ENCODE measurements around the gene KLK15.

Gene KLK15

DNA sequence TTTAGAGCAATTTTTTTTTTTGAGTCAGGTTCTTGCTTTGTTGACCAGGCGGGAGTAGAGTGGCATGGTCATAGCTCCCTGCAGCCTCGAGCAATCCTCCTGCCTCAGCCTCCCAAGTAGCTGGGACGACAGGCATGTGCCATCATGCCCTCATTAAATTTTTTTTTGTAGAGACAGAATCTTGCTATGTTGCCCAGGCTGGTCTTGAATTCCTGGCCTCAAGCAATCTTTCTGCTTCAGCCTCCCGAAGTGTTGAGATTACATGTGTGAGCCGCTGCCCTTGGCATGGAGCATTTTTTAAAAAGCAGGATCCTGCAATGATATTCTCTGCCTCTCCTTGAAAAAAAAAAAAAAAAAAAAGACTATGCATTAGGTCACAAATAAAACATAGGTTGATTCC, 57.2 kb downstream of the KLK15 start:
- DNase-seq (ENCODE audit: low read depth in 2 of 2) = no peak

All from stimulated activated CD8-positive, alpha-beta memory T cell treated with anti-CD3 and anti-CD28 coated beads, Interleukin-2, amount 100 ng/mL, for 48 hours (primary cell).